Gastrocnemius medialis (tissue), 4 donors: Measurements from ENCODE around the gene CLDN7. TPM values are rescaled to one million over a fixed set of nuclear protein-coding genes. Genes with fewer than 3 reads are reported as not detected.

Experiments used
- ATAC-seq, 2 donors: fragments of 150-250 bp; one replicate each; pipeline ENCODE4 v1.9.1; 2016
- DNase-seq, 2 donors: peaks; one replicate each; pipeline ENCODE4 v3.0.0-alpha.2; 2019
- H3K27ac ChIP-seq, 4 donors: fragments of 200-600 bp; sonication (generic); 1 replicate in 1 of 4; 2 replicates in 3 of 4; pipeline ENCODE4 v1.5.1; 2016 to 2018; ENCODE audit warnings: mild to moderate bottlenecking in 2 of 4, moderate library complexity in 1 of 4
- H3K27me3 ChIP-seq, 3 donors: fragments of 200-600 bp; sonication (generic) in 2 of 3; 1 replicate in 1 of 3; 2 replicates in 2 of 3; pipeline versions ENCODE4 v1.5.1 to v1.6.0; 2016 to 2019; ENCODE audit warnings: mild to moderate bottlenecking in 1 of 3, moderate library complexity in 1 of 3
- H3K36me3 ChIP-seq, 2 donors: fragments of 200-600 bp; sonication (generic) in 1 of 2; one replicate each; pipeline ENCODE4 v1.5.1; 2017 to 2018
- H3K4me1 ChIP-seq, 2 donors: fragments of 200-600 bp; sonication (generic) in 1 of 2; one replicate each; pipeline ENCODE4 v1.5.1; 2016 to 2017; ENCODE audit warnings: mild to moderate bottlenecking in 2 of 2
- H3K4me3 ChIP-seq, 4 donors: fragments of 200-600 bp; sonication (generic) in 3 of 4; 1 replicate in 1 of 4; 2 replicates in 3 of 4; pipeline ENCODE4 v1.5.1; 2016 to 2019; ENCODE audit warnings: mild to moderate bottlenecking in 2 of 4
- H3K9me3 ChIP-seq, 3 donors: fragments of 200-600 bp; sonication (generic) in 2 of 3; 1 replicate in 1 of 3; 2 replicates in 2 of 3; pipeline ENCODE4 v1.5.1; 2016 to 2019
- CTCF ChIP-seq, 5 experiments: fragments of 450-650 bp in 3 of 5; fragments of 200-600 bp in 2 of 5; sonication (generic) in 2 of 5; IDR thresholded peaks in 4 of 5; conservative IDR thresholded peaks in 1 of 5; 1 replicate in 4 of 5; 2 replicates in 1 of 5; pipeline ENCODE4 v1.5.1; 2016 to 2019; ENCODE audit warnings: antibody characterized with exemption in 5 of 5, mild to moderate bottlenecking in 3 of 5, moderate library complexity in 3 of 5
- POLR2A ChIP-seq, 2 donors: fragments of 450-650 bp; IDR thresholded peaks; one replicate each; pipeline ENCODE4 v1.6.1; 2017; ENCODE audit warnings: antibody characterized with exemption in 2 of 2, mild to moderate bottlenecking in 2 of 2, moderate library complexity in 2 of 2
- in situ Hi-C, 4 donors: fragments of 200-750 bp; cut with MboI; loops; one replicate each; pipeline versions ENCODE4 v1.15.0 to v1.8.0; 2017; ENCODE audit warnings: low sequenced_read_pairs in 4 of 4
- intact Hi-C: fragments of 100-400 bp; cut with DNase I; formaldehyde crosslinking; loops from one replicate; pipeline ENCODE4 v1.15.1; 2023; ENCODE audit warnings: low total_unique reads
- total RNA-seq, 4 donors: library from RNA; depleted of rRNA; stranded (reverse); fragments of >200 nt; gene quantifications; one replicate each; pipeline versions ENCODE4 v1.1.0 to v1.2.3, GENCODE V29; 2016

CLDN7 gene
- total RNA-seq, 4 donors from 2014 or later: 0.46 to 5.1 TPM; not detected in 2

GRCh38 chr17:7293159-7293558 lies 30.9 kb upstream of the CLDN7 start:
- no peaks in the 10 kb centered on the region for H3K27me3 ChIP-seq
- intact Hi-C loops: no loop called here
- in situ Hi-C loops: no loop called here

GRCh38 chr17:7292729-7293128 lies 30.5 kb upstream of the CLDN7 start:
- Histone ChIP-seq H3K36me3 (no peaks in the 10 kb centered on the region), H3K27ac (peak overlapping the region; percentile 95 to 100 (median 98)), H3K9me3 (no peaks in the 10 kb centered on the region), H3K27me3 (no peaks in the 10 kb centered on the region), H3K4me1 (peaks cover 47 to 57% of the 10 kb centered on the region in 2 donors), H3K4me3 (no peak overlapping the region)
- TF ChIP-seq CTCF (IDR thresholded peaks at IDR 0.05 in 4 of 5, conservative IDR thresholded peaks at IDR 0.05 in 1 of 5): no peak
- no peak for TF ChIP-seq POLR2A (IDR thresholded peaks at IDR 0.05)
- ATAC-seq: no peak
- in situ Hi-C loops (no loop called here), intact Hi-C loops (no loop called here)
- peak in 1 of 2 donors; percentile 56 for DNase-seq

More at GRCh38 chr17:7293159-7293558, 30.9 kb upstream of the CLDN7 start:
- H3K27ac ChIP-seq: peak overlapping the region; percentile 95 to 100 (median 98)
- TF ChIP-seq CTCF (IDR thresholded peaks at IDR 0.05 in 4 of 5, conservative IDR thresholded peaks at IDR 0.05 in 1 of 5) (no peak), POLR2A (IDR thresholded peaks at IDR 0.05) (no peak)
- ATAC-seq (peak in 1 of 2 donors; percentile 0), DNase-seq (peak; percentile 31 to 64)
- no peaks in the 10 kb centered on the region for H3K36me3 ChIP-seq
- H3K4me3 ChIP-seq: no peak overlapping the region
- peaks cover 47 to 57% of the 10 kb centered on the region in 2 donors for H3K4me1 ChIP-seq
- H3K9me3 ChIP-seq: no peaks in the 10 kb centered on the region

- Histone ChIP-seq H3K36me3 (no peaks in the 10 kb centered on the region), H3K27ac (peak overlapping the region; percentile 95 to 100 (median 98)), H3K27me3 (no peaks in the 10 kb centered on the region), H3K4me1 (peaks cover 47 to 57% of the 10 kb centered on the region in 2 donors), H3K4me3 (no peak overlapping the region), H3K9me3 (no peaks in the 10 kb centered on the region)
- no peak for TF ChIP-seq CTCF (IDR thresholded peaks at IDR 0.05 in 4 of 5, conservative IDR thresholded peaks at IDR 0.05 in 1 of 5)
- peak; percentile 2 to 13 for TF ChIP-seq POLR2A (IDR thresholded peaks at IDR 0.05)
- intact Hi-C loops (no loop called here), in situ Hi-C loops (no loop called here)
- ATAC-seq (no peak), DNase-seq (peak in 1 of 2 donors; percentile 58)
These were observed 29.9 kb upstream of the CLDN7 start for GRCh38 chr17:7292194-7292593.

GRCh38 chr17:7290685-7291084 lies 28.4 kb upstream of the CLDN7 start:
- in situ Hi-C loops: no loop called here
- DNase-seq: peak in 1 of 2 donors; percentile 58
- peak in 1 of 2 donors; percentile 2 for ATAC-seq
- no peak overlapping the region for H3K4me3 ChIP-seq
- no peaks in the 10 kb centered on the region for H3K9me3 ChIP-seq
- H3K27ac ChIP-seq: peak overlapping the region; percentile 95 to 100 (median 98)
- intact Hi-C loops: no loop called here
- H3K27me3 ChIP-seq: no peaks in the 10 kb centered on the region
- TF ChIP-seq CTCF (IDR thresholded peaks at IDR 0.05 in 4 of 5, conservative IDR thresholded peaks at IDR 0.05 in 1 of 5) (no peak), POLR2A (IDR thresholded peaks at IDR 0.05) (no peak)
- H3K4me1 ChIP-seq: peaks cover 45 to 59% of the 10 kb centered on the region in 2 donors
- H3K36me3 ChIP-seq: peaks cover 0 to 12% of the 10 kb centered on the region in 2 donors

GRCh38 chr17:7290166-7290565 lies 27.9 kb upstream of the CLDN7 start:
- Histone ChIP-seq H3K4me1 (peaks cover 42 to 59% of the 10 kb centered on the region in 2 donors), H3K27ac (peak overlapping the region; percentile 95 to 100 (median 98)), H3K9me3 (no peaks in the 10 kb centered on the region), H3K36me3 (peaks cover 0 to 17% of the 10 kb centered on the region in 2 donors), H3K4me3 (no peak overlapping the region), H3K27me3 (no peaks in the 10 kb centered on the region)
- intact Hi-C loops (no loop called here), in situ Hi-C loops (no loop called here)
- DNase-seq (no peak), ATAC-seq (no peak)
- TF ChIP-seq POLR2A (IDR thresholded peaks at IDR 0.05) (no peak), CTCF (IDR thresholded peaks at IDR 0.05 in 4 of 5, conservative IDR thresholded peaks at IDR 0.05 in 1 of 5) (no peak)
